NCI-H1930 (cell line): Measurements from ENCODE around the gene FAM131B.
"Not testable (repeated sequence)": the region's sequence is repeated elsewhere in the genome, so short reads cannot be mapped to it uniquely, and the experiment has no call there.

ENCODE experiments used
- DNase-seq, 2 experiments: peaks; one replicate each; lab custom pipeline; 2025; lab: John Stamatoyannopoulos, UW

The FAM131B gene

DNA sequence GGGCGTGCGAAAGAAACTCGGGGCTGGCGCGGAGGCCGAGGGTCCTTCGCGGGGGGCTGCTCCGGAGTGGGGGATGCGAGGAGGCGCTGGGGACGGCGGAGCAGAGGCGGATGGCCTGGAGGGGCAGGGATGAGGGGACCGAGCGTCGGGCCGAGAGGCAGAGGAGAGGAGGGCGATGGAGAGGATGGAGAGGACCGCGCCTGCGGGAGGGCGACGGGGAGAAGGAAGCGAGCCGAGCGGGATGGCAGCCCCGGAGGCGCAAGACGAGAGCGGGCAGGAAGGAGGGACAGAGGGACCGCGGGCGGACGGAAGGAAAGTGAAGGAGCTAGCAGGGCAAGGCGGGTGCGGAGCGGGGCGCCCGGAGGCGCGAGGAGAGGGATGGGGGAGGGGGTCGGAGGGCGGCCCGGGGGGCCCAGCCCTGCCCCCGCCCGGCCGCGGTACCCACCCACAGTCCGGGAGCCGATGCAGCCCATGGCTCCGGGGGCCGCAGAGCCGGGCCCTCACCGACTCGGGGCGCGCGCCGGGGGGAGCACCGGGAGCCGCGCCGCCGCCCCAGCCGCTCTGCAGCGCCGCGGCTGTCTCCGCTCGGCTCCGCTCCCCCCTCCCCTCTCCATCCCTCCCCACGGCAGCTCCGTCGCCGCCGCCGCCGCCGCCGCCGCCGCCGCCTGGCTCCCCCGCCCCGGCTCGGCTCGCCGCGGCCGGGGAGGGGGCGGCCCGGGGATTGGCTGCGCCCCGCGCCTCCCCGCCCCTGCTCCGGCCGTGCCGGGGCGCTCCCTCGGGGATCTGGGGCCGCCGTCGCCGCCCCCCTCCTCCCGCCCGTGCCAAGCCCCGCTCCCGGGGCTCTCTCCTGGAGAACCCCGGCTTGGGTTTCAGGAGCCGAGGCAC lies at the start of gene FAM131B:
FAM131B (minus strand) TSS at position 583 of the 885 bp plus-strand sequence; CDS start at position 473, 110 bp downstream.
- peak in 1 of 2 experiments; percentile 31 for DNase-seq

DNA sequence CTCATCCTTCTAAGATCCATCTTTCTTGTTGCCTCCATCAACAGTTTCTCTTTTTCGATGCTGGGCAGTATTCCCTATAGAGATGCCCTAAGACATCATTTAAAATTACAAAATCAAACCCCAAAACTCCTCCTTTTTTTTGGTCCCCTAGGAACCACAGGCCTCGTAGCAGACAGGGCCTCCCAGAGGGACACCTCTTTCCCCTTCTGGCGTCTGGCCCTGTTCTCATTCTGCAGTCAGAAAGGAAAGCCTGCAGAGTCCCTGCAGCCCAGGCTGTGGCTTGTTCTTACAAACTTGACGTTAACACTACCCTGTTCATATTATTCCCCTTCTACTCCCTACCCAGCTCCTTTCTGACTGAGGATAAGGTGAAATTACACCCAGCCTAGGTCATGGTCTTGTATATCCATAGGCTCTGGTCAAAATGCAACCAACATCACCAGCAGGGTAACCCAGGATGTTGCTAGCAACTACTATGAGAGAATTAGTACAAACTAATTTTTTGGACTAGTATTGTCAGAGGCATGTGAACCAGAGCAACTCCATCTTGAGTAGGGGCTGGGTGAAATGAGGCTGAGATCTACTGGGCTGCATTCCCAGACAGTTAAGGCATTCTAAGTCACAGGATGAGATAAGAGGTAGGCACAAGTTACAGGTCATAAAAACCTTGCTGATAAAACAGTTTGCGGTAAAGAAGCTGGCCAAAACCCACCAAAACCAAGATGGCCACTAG lies 49.6 kb upstream of the FAM131B start:
- DNase-seq, result no peak

DNA sequence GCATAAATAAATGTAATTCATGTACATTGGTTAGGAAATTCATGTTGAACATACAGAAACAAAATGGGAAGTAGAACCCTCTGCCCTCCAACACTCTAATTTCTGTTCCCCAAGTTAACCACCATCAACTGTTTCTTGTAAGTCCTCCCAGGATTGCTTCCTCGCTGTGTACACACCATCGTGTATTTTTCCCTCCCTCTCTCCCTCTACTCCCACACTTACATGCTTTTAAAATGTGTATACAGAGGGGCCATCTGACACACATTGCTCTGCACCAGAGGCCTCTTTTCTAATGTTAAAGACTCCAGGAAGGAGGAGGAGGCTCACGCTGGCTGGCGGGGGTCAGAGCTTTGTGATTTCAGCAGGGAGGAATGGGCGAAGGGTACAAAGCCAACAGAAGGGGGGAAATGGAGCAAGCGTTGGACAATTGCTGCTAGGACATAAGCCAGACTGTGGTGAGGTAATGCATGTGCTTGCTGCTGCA lies 48.0 kb upstream of the FAM131B start:
- DNase-seq, result no peak

DNA sequence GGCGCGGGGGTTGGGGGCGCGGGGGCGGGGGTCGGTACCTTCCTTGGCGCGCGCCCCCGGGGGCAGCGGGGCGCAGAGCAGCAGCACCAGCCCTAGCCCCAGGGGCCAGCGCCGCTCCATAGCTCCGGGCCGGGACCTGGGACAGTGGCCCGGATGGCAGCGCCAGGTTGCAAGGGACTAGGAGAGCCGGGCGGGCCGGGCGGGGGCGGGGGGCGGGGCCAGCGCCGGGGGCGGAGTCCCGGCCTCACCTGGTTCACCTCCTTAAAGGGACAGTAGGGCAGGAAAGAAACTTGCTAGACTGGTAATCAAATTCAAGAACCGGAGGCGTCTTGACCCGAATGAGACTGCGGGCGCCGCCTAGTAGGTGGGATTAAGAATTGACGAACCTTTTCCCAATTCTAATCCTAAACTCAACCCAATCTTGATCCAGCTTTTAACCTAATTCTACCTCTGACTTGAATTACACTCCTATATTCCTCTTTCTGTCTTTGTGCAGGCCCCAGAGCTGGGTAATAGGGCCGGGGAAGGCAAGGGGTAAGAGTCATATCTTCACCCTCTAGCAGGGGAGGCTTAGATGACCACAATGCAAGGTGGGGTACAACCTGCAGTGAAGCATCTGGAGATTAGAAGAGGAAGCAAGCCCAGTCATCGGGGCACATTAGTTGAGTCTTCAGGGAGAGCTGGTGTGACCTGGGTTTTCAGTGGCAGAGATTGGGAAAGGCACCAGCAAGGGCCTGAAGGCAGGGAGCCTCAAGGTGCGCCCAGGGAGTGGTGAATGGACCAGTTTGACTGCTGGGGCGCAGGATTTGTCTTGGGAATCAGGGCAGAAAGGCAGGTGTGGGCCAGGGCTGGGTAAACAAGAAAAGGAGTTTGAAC lies 46.4 kb upstream of the FAM131B start, which contains the start of gene EPHA1:
EPHA1 (minus strand) TSS at position 171 of the 876 bp plus-strand sequence; CDS start at position 120, 51 bp downstream.
- no peak for DNase-seq

DNA sequence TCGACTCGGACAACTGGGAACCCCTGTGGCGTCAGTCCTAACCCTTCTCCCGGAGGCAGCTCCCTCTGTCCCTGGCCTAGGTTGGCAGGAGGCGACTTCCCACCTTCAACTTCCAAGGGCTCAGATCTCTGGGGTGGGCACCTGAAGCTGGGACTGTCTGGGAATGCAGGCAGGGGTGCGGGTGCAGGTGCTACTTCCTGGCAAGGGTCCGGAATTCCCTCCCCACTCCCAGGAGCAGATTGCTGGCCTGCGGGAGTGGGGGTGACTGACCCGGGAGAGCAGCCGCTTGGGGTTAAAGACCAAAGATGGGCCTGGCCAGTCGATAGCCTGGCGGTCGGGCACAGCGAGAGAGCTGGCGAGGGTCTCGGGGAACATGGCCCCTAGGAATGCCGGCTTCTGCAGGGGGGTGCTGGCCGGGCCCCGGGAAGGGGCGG lies 45.8 kb upstream of the FAM131B start:
- DNase-seq, result no peak

DNA sequence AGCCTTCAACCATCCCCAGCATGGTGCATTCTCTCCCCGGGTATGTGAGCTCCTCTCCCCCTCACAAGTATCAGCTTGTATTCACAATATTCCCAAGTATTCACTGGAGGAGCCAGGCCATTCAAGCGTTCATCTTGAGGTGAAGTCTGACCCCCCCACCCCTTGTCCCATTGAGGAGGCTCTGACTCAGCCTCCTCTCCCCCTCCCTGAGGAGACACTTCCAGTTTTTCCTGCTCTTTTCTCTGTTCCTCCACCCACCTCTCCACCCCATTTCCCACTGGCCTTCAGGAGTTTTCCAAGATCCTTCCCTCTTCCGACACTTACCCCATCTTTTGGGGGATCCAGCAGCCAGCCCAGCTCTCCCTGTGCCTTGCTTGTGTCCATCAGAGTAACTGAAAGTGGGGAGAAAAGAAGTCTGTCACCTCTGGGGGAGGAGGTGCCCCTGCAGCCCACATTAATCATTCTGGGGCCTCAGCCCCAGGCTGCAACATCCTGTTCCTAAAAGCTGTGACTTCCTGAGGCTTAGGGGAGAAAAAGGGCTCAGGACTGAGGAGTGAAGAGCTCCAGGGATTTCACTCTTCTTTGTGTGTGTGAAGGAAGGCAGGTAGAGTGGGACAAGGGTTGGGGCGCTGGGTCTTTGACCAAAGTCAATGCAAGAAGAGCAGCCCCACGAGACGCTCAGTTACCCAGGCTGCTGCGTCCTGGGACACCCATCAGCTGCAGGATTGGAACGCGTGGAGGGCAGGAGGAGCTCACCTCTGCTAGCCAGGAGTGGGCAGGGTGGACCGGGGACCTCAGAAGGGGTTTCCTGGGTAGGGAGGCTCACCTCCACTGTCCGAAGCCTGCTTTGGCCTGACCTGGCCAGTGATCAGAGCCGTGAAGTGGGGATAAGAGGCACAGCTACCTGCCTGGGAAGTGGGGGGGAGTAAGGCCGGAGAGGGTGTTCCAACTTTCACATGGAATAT lies 45.1 kb upstream of the FAM131B start:
- no peak for DNase-seq

DNA sequence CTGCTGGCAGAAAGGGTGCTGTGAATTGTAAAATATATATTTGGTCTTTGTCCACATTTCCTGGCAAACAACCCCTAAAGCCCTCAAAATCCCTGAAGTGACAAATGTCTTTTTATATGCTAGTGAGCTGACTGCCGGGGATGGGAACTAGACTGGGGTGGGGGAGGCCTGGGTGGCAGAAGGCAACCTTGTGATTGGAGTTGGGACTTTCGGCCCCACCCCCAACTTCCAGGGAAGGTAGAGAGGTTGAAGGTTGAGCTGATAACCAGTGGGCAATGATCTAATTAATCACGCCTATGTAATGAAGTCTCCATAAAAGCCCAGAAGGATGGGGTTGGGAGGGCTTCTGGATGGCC lies 43.5 kb upstream of the FAM131B start:
- no peak for DNase-seq

DNA sequence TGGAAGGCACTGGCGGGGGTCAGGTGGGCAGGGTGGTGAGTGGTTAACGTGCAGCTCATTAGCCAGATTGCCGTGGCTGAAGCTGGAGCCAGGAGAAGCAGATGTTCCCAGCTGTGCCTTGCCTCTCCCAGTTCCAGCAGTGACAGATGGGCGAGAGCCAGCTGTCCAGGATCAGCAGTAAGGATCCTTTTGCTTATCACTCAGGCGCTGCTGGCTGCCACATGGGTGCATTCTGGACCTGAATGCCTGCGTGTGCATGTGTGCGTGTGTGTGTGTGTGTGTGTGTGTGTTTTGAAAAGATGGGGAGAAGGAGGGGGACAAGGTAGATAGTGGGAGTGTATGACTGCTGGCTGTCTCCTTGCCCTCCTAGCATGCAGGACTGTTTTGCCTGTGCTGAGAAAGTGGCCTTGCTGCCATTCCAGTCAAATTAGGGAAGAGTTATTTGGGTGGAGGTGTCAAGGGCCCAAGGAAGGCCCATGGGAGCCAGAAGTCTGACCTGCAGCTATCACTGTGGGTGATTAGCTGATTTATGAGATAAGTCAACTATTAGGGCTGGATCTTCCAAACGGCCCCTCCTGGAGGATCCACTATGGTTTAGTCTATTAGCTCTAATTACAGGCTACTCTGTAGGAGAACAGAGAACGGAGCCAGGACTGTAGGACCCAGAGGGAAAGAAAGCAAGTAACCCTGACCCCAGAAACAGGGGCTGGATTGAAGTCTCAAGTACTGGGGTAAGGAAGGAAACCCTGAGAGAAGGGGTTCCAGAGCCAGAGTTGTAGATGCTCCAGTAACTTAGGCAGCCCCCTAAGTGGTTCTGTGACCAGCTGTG lies 42.9 kb upstream of the FAM131B start:
- no peak for DNase-seq

DNA sequence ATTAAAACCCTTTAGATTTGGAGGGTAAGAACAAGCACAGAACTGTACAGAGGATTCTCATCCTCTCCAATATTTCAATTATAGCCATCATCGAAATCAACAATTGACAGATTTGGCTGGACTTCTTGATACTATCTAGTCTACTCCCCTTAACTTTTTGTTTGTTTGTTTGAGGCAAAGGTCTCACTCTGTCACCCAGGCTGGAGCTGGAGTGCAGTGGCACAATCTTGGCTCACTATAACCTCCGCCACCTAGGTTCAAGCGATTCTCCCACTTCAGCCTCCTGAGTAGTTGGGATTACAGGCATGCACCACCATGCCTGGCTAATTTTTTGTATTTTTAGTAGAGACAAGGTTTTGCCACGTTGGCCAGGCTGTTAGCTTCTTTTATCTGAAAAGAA lies 39.7 kb upstream of the FAM131B start:
- DNase-seq, result not testable (repeated sequence)

DNA sequence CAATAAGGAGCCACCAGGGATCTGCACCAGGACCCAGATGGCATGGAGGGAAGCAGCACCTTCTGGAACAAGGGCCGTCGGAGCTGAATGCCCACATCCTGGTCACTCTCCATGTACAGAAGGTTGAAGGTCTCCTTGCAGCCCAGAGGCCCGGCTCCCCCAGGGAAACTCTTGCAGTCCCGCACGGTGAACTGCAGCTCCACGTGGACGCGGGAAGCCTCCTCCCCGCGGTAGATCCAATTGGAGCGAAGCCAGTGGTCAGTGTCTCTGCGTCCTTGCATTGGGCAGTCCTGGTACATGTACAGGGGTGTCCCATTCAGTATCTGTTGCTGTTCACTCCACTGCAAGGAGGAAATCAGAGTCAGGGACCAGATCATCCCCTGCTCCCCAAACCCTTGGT lies 38.8 kb upstream of the FAM131B start:
- DNase-seq, result no peak

DNA sequence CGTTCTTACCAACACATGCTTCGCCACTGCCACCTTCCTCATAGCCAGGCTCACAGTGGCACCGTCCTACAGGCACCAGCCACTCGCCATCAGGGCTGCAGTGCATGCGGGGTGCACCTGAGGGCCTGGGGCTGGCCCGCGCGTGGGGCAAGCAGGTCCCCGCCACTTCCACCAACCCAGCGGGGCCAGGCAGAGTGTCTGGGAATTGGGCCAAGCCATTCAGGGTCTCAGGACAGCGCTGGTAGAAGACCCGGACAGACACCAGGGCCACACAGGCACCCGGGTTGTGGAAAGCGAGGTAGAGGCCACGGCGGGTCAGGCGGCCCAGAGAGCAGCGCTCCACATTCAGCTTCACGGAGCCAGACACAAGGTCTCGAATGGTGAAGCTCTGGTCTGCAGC lies 37.1 kb upstream of the FAM131B start:
- no peak for DNase-seq

DNA sequence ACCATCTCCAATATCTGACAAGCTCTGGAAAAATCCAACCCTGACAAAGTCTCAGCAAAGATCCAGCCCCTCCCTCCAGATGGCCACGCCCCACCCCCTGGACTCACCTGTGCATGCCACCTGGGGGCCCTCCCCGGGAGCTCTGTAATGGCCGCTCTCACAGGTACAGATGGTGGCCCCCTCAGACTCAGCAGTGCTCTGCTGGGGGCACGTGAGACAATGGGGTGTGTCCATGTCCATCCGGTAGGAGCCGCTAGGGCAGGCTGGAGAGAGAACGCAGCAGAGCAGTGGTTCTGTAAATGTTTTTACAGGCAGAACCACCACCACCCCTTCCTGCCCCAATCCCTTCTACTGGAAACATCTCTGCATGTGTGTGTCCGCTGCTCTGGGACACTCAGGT lies 36.6 kb upstream of the FAM131B start:
- DNase-seq, result no peak

DNA sequence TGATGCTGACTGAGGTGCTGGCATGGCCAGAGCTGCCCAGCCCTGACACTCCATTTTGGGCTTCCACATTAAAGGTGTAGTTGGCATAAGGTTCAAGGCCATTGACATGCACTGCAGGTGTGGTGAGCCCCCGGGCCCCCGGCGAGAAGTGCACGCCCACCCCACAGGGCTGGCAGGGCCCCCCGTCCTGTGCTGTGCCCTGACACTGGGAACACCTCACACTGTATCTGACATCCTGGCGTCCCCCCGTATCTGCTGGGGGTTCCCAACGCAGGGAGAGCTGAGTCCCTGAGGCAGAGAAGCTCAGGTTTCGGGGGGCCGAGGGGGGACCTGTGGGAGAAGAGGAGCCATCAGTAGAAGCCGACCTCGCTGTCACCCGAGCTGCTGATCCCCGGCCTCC lies 36.1 kb upstream of the FAM131B start:
- DNase-seq, result no peak

DNA sequence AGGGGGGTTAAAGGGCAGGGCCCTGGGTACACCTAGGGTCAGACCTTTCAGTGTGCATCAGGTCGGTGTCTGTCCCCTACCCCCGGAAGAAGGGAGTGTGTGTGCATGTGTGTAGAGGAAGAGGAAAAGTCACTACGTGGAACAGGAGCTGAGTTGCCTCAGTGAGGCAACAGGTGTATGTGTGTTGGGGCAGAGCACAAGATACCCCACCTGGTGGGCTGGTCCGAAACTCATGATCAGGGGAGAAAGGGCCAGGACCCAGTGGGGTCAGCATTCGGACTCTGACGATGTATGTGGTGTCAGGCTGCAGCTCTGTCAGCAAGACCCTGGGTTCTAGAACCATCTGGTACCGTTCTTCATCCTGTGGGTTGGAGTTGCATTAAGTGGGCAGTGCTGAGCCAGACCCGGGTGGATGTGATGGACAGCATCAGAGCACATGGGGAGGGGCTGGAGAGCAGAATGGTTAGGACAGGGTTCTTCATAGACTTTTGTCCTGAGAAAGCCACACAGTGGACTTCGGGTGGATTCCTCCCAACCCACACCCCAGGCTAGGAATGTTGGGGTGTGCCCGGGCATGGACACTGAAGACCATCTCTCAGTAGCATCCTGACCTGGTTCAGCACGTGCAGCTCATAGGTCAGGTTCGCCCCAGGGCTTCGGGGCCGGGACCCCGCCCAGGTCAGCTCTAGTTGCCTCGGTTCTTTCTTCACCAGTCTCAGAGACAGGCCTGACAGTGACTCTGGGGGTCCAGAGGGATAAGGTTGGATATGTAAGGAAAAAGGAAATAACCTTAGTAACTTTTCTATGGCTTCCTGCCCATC lies 35.4 kb upstream of the FAM131B start:
- no peak for DNase-seq

DNA sequence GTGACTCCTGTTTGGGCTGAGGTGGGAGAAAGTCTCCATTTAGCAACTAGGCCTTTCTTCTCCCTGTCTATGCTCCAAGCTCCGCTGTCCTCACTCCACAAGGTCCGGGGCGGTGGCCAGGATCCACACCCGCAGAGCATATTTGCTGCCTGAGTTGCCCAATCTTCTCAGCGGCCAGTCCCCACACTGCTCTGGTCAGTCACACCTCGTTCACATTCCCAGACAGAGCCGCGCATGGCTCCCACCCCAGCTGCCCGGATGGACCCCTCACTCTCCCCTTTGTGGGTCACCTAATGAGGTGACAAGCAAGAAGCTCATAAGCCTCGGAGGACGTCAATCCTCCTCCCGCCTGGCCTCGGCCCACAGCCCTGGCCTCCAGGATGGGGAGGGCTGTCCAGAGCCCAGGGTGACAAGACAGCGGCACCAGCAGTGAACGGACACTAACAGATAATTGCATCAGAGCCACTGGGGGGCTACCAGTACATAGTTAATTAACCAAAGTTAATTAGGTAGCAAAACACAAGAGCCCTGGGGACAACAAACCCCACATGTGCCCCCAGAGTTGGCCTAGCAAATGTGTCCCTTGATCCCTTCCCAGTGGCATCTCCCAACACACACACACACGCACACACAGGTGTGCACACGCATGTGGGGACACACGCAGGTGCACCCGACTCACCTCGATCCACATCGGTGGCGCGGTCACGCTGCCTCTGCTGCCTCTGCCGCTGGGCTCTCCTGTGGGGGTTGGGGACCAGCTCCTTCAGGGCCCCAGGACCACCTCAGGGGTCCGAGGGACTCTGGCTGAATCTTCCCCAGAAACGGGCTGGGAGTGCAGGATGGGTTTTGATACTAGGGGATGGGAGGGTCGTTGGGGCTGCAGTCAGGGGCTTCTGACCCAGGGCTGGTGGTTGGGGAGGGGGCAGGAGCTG lies 34.4 kb upstream of the FAM131B start:
- no peak for DNase-seq

DNA sequence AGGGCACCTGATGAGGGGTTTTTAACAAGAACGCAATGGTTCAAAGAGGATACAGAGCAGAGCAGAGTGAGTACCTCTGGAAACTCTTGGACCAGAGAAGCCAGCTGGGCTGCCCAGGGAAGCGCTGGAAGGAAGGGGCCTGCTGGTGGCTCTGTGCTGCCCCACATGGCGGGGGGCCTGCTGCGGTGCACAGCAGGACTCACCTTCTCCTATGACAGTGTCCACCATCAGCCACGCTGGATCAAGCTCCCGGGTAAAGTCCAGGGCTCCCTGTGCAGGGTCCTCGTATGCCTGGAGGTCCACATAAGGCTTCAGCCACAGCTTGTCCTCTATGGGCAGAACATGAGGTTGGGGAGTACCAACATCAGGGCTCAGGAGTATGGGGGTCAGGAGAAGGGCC lies 33.7 kb upstream of the FAM131B start:
- no peak for DNase-seq

DNA sequence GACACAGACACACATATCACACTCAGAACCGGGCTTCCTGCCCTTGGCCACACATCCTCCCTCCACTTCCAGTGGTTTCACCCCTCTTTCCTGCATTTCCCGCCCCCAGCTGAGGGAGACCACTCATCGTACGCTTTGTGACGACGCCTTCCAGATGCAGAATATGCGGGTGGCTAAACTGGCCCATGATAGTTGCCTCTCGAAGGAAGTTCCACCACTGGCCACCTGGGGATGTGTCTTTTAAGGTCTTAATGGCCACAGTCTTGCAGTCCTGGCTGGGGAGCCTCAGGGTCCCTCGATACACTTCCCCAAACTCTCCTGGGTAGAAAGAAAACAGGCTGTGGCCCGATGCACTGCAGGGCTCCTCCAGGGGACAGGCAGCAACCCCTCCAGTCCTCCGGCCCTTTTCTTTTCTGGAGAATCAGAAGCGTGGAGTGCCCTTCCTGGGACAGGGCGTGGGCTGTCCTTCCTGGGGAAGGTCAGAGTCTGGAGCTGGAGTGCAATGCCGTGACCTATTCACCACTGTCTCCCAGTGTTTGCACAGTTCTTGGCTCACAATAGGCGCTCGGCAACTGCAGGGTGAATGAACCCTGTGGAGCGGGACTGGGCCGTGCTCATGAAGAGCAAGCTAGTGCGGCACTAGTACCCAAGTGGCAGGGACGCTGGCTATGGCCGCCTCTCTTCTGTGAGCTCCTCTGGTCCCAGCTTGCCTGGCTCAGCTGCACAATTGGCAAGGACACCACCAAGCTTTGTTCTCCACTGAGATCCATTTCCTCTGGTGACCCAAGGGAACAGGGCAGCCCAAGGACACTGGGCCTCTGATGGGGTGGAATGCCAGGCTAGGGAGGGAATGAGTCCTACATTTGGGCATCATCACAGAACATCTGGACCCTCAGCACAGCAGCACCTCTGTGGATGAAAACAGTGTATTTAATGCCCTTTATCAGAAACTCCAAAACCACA lies 33.0 kb upstream of the FAM131B start:
- no peak for DNase-seq
